Measurements from ENCODE around the gene AKAP1. TPM values are rescaled to one million over a fixed set of nuclear protein-coding genes. Genes with fewer than 3 reads are reported as not detected.

AKAP1 gene
- 13.9 and 28.1 TPM in 2 replicates for total RNA-seq

- DNase-seq (ENCODE audit: low read depth): peak; percentile 75
These were observed at the start of gene AKAP1 for GRCh38 chr17:57084802-57085447. Gene AKAP1, plus strand, starts transcription at chr17:57085246. Its CDS starts 20,219 bp downstream, at chr17:57105465.

- peak; percentile 54 for DNase-seq (ENCODE audit: low read depth)
These were observed 49.0 kb upstream of the AKAP1 start for GRCh38 chr17:57035971-57036481.

- DNase-seq (ENCODE audit: low read depth): no peak
These were observed 47.6 kb upstream of the AKAP1 start for GRCh38 chr17:57037411-57037810.

GRCh38 chr17:57038486-57038885 is 46.6 kb upstream of the AKAP1 start:
- DNase-seq (ENCODE audit: low read depth): no peak

- no peak for DNase-seq (ENCODE audit: low read depth)
These were observed 44.5 kb upstream of the AKAP1 start for GRCh38 chr17:57040571-57040970.

- DNase-seq (ENCODE audit: low read depth): no peak
These were observed 41.8 kb upstream of the AKAP1 start for GRCh38 chr17:57043276-57043675.

GRCh38 chr17:57044976-57045867 is 39.8 kb upstream of the AKAP1 start:
- no peak for DNase-seq (ENCODE audit: low read depth)

- DNase-seq (ENCODE audit: low read depth): no peak
These were observed 39.0 kb upstream of the AKAP1 start for GRCh38 chr17:57045868-57046704.

- DNase-seq (ENCODE audit: low read depth): no peak
These were observed 38.3 kb upstream of the AKAP1 start for GRCh38 chr17:57046749-57047148.

- DNase-seq (ENCODE audit: low read depth): no peak
These were observed 37.0 kb upstream of the AKAP1 start for GRCh38 chr17:57048096-57048495.

- no peak for DNase-seq (ENCODE audit: low read depth)
These were observed 34.7 kb upstream of the AKAP1 start for GRCh38 chr17:57050306-57050705.

GRCh38 chr17:57051886-57052361 is 33.1 kb upstream of the AKAP1 start:
- DNase-seq (ENCODE audit: low read depth): no peak

- DNase-seq (ENCODE audit: low read depth): no peak
These were observed 22.2 kb upstream of the AKAP1 start for GRCh38 chr17:57062865-57063264.

- no peak for DNase-seq (ENCODE audit: low read depth)
These were observed 17.9 kb upstream of the AKAP1 start for GRCh38 chr17:57067162-57067561.

- no peak for DNase-seq (ENCODE audit: low read depth)
These were observed 17.3 kb upstream of the AKAP1 start for GRCh38 chr17:57067781-57068180.

- peak; percentile 70 for DNase-seq (ENCODE audit: low read depth)
These were observed 16.8 kb upstream of the AKAP1 start for GRCh38 chr17:57068222-57068658.

GRCh38 chr17:57068707-57069106 is 16.3 kb upstream of the AKAP1 start:
- DNase-seq (ENCODE audit: low read depth): no peak

GRCh38 chr17:57071991-57072944 is 12.8 kb upstream of the AKAP1 start:
- DNase-seq (ENCODE audit: low read depth): no peak

GRCh38 chr17:57073626-57074025 is 11.4 kb upstream of the AKAP1 start:
- no peak for DNase-seq (ENCODE audit: low read depth)

GRCh38 chr17:57075193-57075592 is 9.9 kb upstream of the AKAP1 start:
- DNase-seq (ENCODE audit: low read depth): no peak

- DNase-seq (ENCODE audit: low read depth): no peak
These were observed 9.3 kb upstream of the AKAP1 start for GRCh38 chr17:57075785-57076184.

Data from renal cortical epithelial cell (primary cell).